ENCODE data around the gene SPEF1. TPM values are rescaled to one million over a fixed set of nuclear protein-coding genes. Genes with fewer than 3 reads are reported as not detected.
A peak's percentile ranks its signal among the peaks of the same experiment; 100 is the strongest.

SPEF1 gene
- total and polyA plus RNA-seq, 9 donors: 0.43 to 27.9 (median 1.0) TPM; not detected in 3

DNA sequence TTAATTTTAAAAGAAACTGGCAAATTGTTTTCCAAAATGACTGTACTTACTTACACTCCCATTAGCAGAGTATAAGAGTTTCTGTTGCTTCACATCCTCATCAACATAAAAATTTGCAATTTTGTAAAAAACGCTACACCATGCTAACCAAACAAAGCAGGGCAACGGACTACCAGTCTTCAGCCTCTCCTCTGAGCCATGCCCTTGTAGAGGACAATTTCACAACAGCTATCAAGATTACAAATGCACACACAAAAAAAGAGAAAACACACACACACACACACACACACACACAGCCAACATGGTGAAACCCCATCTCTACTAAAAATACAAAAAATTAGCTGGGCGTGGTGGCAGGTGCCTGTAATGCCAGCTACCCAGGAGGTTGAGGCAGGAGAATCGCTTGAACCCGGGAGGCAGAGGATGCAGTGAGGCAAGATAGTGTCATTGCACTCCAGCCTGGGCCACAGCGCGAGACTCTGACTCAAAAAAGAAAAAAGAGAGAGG lies 9.6 kb downstream of the SPEF1 start:
- intact Hi-C loops (cut with DNase I): loop anchor here in 1 of 4 donors (5.0 kb wide), 1 partner anchor 94 kb away; no protein-coding TSS in a partner anchor
- Histone ChIP-seq H3K36me3 (no peaks in the 10 kb centered on the region), H3K9me3 (no peaks in the 10 kb centered on the region), H3K27ac (no peak overlapping the region), H3K27me3 (no peaks in the 10 kb centered on the region), H3K4me3 (no peak overlapping the region), H3K4me1 (ENCODE audit: insufficient read depth) (no peaks in the 10 kb centered on the region)
- WGBS, 3 donors: 79 to 88% (median 79%) methylated on average over 7 of the region's 7 CpGs
- no peak for DNase-seq
- TF ChIP-seq POLR2A (IDR thresholded peaks at IDR 0.05) (no peak), EP300 (IDR thresholded peaks at IDR 0.05) (no peak)
- TF ChIP-seq, protein P1, sequence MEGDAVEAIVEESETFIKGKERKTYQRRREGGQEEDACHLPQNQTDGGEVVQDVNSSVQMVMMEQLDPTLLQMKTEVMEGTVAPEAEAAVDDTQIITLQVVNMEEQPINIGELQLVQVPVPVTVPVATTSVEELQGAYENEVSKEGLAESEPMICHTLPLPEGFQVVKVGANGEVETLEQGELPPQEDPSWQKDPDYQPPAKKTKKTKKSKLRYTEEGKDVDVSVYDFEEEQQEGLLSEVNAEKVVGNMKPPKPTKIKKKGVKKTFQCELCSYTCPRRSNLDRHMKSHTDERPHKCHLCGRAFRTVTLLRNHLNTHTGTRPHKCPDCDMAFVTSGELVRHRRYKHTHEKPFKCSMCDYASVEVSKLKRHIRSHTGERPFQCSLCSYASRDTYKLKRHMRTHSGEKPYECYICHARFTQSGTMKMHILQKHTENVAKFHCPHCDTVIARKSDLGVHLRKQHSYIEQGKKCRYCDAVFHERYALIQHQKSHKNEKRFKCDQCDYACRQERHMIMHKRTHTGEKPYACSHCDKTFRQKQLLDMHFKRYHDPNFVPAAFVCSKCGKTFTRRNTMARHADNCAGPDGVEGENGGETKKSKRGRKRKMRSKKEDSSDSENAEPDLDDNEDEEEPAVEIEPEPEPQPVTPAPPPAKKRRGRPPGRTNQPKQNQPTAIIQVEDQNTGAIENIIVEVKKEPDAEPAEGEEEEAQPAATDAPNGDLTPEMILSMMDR (IDR thresholded peaks at IDR 0.05): no peak

DNA sequence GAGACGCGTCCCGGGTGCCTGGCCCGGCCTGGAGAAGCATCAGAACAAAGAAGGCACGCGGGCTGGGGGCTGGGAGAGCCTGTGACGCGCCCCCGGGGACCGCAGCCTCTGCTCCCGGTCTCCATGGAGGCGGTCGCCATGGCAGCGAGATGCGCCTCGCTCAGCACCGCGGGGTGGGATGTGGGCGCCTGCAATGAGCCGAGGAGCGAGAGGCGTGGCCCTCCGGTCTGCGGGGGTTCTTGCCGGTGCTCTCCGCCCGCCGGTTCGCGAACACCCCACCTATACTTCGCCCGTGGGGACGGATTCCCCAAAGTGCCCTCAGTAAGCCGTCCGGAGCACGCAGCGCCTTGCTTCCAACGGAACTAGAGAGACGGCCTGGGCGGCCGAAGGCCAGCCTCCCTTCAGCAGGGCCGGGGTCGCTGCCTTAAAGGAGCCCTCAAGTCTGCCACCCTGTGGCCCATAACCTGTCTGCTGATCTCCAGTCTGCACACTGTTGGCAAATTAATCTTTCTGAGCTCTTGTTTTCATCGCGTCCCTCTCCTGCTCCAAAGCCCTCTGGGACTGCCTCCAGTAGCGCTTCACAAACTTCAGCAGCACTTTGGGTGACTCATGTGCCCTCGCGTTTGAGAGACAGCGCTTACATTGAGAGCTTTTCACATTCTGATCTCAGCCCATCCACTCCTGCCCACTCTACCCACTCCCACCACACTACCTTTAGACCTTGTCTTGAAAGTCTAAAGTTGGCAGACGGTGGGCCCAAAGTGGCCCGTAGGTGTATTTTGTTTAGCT lies 12.7 kb downstream of the SPEF1 start:
- H3K4me1 ChIP-seq (ENCODE audit: insufficient read depth): peaks cover 15% of the 10 kb centered on the region
- H3K27me3 ChIP-seq: no peaks in the 10 kb centered on the region
- intact Hi-C loops (cut with DNase I): loop anchor here in 1 of 4 donors (10.0 kb wide), 1 partner anchor 84 kb away; the partner anchor contains the start of gene ADAM33
- peak overlapping the region; percentile 77 for H3K4me3 ChIP-seq
- DNase-seq: peak; percentile 78 to 87 (median 85)
- WGBS, 3 donors: 2 to 3% (median 2%) methylated on average over 47 to 51 of the region's 51 CpGs
- H3K9me3 ChIP-seq: no peaks in the 10 kb centered on the region
- no peaks in the 10 kb centered on the region for H3K36me3 ChIP-seq
- H3K27ac ChIP-seq: peak overlapping the region; percentile 85 to 92
- TF ChIP-seq, protein P1 (IDR thresholded peaks at IDR 0.05): peak in 2 of 3 donors; percentile 34 to 38
- peak; percentile 25 for TF ChIP-seq POLR2A (IDR thresholded peaks at IDR 0.05)
- no peak for TF ChIP-seq EP300 (IDR thresholded peaks at IDR 0.05)

DNA sequence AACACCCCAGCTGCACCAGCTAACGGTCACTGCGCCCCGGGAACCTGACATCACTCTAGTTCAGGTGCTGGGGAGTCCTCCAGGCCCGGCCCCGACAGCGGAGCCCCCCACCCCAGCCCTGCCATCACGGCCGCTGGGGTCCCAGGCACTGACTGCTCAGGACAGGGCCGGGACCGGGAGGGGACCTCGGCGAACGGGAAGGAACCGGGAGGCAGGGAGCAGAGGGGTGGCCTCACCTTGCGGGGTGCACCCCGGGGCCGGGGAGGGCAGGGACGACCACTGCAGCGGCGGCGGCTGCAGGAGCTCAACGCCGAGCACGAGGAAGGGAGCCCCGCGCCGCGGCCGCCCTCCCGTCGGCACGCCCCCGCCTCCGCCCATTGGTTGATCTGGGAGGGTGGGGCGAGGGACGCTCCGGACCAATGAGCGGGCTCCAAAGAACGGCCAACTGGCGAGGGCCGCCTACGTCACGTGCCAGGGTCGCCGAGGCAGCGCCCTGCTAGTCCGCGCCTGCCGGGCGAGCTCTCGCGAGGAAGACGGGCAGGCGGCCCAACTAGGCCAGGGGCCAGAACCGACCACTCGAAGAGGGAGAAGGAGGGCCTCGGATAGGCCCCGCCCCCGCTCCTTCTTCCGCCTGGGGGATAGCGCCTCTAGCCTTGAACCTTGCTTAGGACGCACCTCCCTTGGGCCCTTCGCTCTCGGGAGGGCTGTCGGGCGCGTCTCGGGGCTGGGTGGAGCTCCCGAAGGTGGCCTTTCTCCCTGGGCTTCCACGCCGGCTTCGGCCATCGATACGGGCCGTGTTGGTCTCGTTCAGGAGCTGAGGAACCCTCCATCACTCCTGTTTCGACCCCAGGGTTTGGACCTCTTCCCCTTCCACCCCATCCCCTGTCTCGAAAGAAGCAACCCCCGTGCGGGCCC lies 13.6 kb downstream of the SPEF1 start, which contains the start of gene ADISSP:
TSS of gene ADISSP (minus strand) at position 327 of the 915 bp plus-strand sequence. CDS start 7,653 bp downstream, outside the sequence.
- no peaks in the 10 kb centered on the region for H3K36me3 ChIP-seq
- peak; percentile 99 to 100 (median 100) for DNase-seq
- H3K4me1 ChIP-seq (ENCODE audit: insufficient read depth): peaks cover 15% of the 10 kb centered on the region
- peak within 1 kb of the TSS; percentile 85 to 92 for H3K27ac ChIP-seq
- TF ChIP-seq, protein P1 (IDR thresholded peaks at IDR 0.05): no peak
- TF ChIP-seq EP300 (IDR thresholded peaks at IDR 0.05) (no peak), POLR2A (IDR thresholded peaks at IDR 0.05) (peak; percentile 67)
- H3K4me3 ChIP-seq: peak within 1 kb of the TSS; percentile 77
- no peaks in the 10 kb centered on the region for H3K9me3 ChIP-seq
- intact Hi-C loops (cut with DNase I): loop anchor here in 1 of 4 donors (10.0 kb wide), 1 partner anchor 83 kb away; the partner anchor contains the start of gene ADAM33
- no peaks in the 10 kb centered on the region for H3K27me3 ChIP-seq
- WGBS, 3 donors: 0% methylated on average over 53 to 80 of the region's 80 CpGs

DNA sequence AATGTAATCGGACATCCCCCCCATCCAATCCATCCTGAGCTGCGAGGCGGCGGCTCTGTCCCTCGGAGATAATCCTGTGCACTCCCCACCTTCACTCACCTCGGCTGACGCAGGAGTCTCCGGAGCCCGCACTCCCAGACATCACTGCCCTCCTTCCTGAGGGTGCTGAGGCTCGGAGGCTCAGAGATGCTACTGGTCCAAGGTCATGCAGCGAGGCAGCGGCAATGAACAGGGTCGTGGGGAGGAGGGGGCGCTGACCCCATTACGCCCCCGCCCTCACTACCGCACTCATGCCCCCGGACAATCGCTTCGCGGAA lies 14.2 kb downstream of the SPEF1 start:
- peak overlapping the region; percentile 23 to 92 for H3K27ac ChIP-seq
- TF ChIP-seq, protein P1 (IDR thresholded peaks at IDR 0.05): no peak
- TF ChIP-seq EP300 (IDR thresholded peaks at IDR 0.05) (no peak), POLR2A (IDR thresholded peaks at IDR 0.05) (no peak)
- intact Hi-C loops (cut with DNase I): loop anchor here in 1 of 4 donors (10.0 kb wide), 1 partner anchor 82 kb away; the partner anchor contains the start of gene ADAM33

More for the DNA sequence above, 14.2 kb downstream of the SPEF1 start:
- Histone ChIP-seq H3K4me1 (ENCODE audit: insufficient read depth) (peaks cover 15% of the 10 kb centered on the region), H3K9me3 (no peaks in the 10 kb centered on the region), H3K27me3 (no peaks in the 10 kb centered on the region), H3K36me3 (no peaks in the 10 kb centered on the region), H3K4me3 (peak overlapping the region; percentile 77)
- 0 to 1% (median 1%) methylated on average over 20 to 21 of the region's 21 CpGs for WGBS, 3 donors
- DNase-seq: peak in 1 of 5 donors; percentile 57
